ENCODE measurements around the gene AGFG2.

AGFG2 gene

DNA sequence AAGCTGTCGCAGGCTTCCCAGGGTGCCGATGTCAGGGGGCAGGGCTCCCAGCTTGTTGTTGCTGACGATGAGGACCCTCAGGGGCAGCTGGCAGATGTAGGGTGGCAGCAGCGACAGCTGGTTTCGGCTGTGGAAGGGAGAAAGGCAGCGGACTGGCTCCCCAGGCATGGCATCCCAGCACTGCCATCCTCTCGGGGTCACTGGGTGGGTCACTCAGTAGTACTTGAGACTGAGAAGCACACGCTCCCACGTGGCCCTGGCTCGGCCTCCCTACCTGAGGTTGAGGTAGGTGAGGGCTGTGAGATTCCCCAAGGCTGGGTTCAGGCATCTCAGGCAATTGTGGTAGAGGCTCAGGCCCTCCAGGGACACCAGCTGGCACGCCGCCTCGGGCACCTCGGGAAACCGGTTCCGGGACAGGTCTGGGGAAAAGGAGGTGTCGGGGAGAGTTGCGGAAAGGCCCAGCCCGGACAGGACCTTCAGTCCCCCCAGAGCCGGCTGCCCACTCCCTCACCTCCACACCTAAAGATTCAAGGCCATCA lies 43.1 kb downstream of the AGFG2 start:
- H3K4me3 ChIP-seq (ENCODE audit: low read depth, low read length), result no peak overlapping the region
- CTCF ChIA-PET, result interaction anchor here (1.0 to 13.2 kb wide), 5 partner anchors 11 to 113 kb away, joined by 3 to 138 read pairs (median 6); no protein-coding TSS in a partner anchor
- TF ChIP-seq, protein P1, sequence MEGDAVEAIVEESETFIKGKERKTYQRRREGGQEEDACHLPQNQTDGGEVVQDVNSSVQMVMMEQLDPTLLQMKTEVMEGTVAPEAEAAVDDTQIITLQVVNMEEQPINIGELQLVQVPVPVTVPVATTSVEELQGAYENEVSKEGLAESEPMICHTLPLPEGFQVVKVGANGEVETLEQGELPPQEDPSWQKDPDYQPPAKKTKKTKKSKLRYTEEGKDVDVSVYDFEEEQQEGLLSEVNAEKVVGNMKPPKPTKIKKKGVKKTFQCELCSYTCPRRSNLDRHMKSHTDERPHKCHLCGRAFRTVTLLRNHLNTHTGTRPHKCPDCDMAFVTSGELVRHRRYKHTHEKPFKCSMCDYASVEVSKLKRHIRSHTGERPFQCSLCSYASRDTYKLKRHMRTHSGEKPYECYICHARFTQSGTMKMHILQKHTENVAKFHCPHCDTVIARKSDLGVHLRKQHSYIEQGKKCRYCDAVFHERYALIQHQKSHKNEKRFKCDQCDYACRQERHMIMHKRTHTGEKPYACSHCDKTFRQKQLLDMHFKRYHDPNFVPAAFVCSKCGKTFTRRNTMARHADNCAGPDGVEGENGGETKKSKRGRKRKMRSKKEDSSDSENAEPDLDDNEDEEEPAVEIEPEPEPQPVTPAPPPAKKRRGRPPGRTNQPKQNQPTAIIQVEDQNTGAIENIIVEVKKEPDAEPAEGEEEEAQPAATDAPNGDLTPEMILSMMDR (IDR thresholded peaks at IDR 0.05; ENCODE audit: insufficient read depth, low read length, missing control alignments), result no peak
- POLR2A ChIA-PET, result no interaction called here
- DNase-seq (ENCODE audit: low read depth, low spot score), result no peak

DNA sequence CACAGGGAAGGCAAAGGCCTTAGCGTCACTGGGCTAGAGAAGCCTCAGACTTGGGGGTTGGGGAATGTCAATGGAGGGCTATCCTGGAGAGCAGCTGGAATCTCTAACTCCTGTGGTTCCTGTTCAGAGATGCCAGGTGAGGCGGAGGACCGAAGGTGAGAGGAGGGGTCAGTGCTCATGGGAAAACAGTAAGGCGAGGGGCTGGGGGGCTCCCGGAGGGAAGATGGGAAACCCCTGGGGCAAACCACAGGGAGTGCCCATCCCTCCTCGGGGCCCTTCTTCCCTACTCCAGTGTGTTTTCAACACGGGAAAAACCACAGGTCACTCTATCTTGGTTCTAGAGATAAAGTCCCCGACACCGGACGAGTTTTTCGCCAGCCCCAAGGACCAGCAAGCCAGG lies 43.6 kb downstream of the AGFG2 start:
- no peak overlapping the region for H3K4me3 ChIP-seq (ENCODE audit: low read depth, low read length)
- TF ChIP-seq, protein P1 (IDR thresholded peaks at IDR 0.05; ENCODE audit: insufficient read depth, low read length, missing control alignments), result no peak
- ChIA-PET POLR2A (no interaction called here), CTCF (interaction anchor here (1.1 to 13.2 kb wide), 3 partner anchors 20 to 114 kb away, joined by 3 to 138 read pairs (median 7); no protein-coding TSS in a partner anchor)
- no peak for DNase-seq (ENCODE audit: low read depth, low spot score)

DNA sequence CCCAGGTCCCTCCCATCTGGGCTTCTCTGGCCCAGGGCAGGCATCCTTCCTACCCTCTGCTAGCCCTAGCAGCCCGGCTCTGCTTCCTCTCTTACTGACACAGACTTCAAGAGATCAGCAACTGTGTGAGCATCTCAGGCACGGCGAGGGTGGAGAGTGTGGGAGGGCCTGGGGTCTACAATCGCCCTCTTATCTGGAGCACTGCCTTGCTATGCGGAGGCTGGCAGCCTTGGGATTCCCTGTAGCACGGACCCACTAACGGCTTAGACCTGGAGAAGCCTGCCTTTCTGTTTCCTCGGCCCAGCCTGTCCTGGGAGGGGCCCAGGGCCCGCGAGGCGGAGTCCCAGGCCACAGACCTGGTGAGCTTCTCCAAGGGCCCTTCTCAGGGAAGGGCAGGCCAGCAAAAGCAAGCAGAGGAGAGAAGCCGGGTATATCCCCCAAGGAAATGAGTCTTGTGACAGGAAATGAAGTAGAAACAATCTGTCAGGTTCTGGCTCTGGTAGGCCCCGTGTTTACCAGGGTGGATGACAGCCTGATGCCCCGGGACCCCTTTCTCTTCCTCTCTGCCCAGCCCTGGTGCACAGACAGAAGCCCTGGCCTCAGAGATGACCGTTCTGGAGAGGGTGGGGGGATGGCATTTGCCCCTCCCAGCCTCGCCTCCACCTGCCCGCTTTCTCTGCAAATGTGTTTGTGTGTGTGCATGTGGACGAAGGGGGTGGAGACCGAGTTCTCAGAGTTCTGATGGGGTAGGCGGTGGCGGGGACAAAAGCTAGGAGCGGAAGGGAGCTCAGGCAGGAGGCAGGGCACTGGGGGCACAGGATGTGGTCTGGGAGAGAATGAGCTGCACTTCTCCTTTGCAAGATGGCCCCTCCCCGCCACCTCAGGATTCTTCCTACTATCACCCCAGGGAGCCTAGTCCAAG lies 44.4 kb downstream of the AGFG2 start:
- ChIA-PET POLR2A (interaction anchor here (3.2 to 3.8 kb wide), 2 partner anchors 19 to 122 kb away, joined by 8 to 48 read pairs; partner anchors contain the start of genes PCOLCE and POP7), CTCF (interaction anchor here (1.1 to 13.2 kb wide), 7 partner anchors 11 to 114 kb away, joined by 3 to 138 read pairs (median 8); partner anchors contain the start of gene PCOLCE)
- TF ChIP-seq, protein P1 (IDR thresholded peaks at IDR 0.05; ENCODE audit: insufficient read depth, low read length, missing control alignments), result no peak
- no peak for DNase-seq (ENCODE audit: low read depth, low spot score)
- peak overlapping the region; percentile 38 for H3K4me3 ChIP-seq (ENCODE audit: low read depth, low read length)

DNA sequence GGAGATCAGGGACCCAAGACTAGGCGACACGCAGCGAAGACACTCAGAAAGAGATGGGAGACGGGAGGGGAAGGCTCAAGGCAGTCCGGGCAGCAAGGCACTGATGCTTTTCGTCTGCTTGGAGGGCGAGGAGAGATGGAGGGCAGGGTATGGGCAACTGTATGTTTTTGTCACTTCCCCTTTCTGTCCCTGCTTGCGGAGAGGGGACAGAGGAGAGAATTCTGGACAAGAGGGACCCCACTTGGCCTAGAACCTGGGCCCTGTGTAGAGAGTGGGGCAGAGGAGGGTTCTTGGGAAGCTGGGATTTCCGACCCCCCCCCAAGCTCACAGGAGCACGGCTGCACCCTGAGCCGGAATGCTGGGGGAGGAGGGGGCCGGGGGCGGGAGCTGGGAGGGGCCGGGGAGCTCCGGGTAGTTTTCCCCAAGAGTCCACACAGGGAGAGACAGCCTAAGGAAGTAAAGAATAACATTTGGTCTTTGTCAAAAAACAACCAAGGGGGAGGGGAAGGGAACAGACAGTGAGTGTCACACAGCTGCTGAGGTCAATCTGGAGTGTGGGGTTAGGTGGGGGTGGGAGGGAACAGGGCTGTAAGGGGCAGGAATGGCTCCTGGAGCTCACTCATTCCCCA lies 45.2 kb downstream of the AGFG2 start:
- TF ChIP-seq, protein P1 (IDR thresholded peaks at IDR 0.05; ENCODE audit: insufficient read depth, low read length, missing control alignments), result no peak
- POLR2A ChIA-PET, result interaction anchor here (0.9 to 3.8 kb wide), 7 partner anchors 8 to 155 kb away, joined by 3 to 48 read pairs (median 6); partner anchors contain the start of genes MEPCE, PCOLCE, POP7 and ZCWPW1
- no peak for DNase-seq (ENCODE audit: low read depth, low spot score)

DNA sequence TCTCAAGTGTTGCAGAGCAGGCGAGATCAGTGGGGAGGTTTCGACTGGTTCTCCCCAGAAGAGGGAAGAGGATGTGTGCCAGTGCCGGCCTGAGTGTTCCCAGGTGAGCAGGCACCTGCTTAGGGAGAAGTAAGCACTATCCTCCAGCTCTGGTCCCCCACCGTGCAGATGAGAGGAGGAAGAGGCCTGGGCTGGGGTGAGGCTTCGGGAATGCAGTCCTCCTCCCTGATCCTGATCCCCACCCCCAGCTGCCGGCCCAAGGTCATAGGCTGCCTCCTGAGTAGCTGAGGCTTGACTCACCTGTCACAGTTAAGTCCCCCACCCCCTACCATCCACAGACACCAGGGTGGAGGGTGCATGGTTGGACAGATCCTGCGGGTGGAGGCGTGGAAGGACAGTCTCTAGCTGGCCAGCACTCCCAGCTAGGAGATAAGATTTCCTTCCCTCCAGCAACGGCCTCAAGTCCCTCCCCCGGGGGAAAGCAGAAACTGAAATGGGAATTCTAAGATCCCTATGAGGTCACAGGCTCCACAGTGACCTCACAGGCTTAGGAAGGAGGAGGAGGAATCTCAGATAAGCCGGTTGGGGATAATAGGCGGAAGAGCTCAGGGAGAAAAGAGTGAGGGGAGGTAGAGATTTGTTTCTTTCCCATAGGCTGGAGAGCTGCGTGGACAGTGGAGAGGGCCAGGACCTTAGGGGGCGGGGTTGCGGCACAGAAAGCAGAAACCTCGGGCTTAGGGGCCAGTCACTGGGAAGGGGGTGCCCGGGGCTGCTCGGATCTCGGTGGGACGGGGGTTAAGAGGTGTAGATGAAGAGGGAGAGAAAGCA lies 45.9 kb downstream of the AGFG2 start:
- TF ChIP-seq, protein P1 (IDR thresholded peaks at IDR 0.05; ENCODE audit: insufficient read depth, low read length, missing control alignments), result no peak
- POLR2A ChIA-PET, result interaction anchor here (0.6 to 3.8 kb wide), 12 partner anchors 9 to 301 kb away, joined by 3 to 48 read pairs (median 6); partner anchors contain the start of genes GIGYF1, MEPCE, PCOLCE and POP7
- DNase-seq (ENCODE audit: low read depth, low spot score), result no peak
- H3K4me3 ChIP-seq (ENCODE audit: low read depth, low read length), result peak overlapping the region; percentile 84
- CTCF ChIA-PET, result interaction anchor here (0.8 to 13.2 kb wide), 13 partner anchors 11 to 268 kb away, joined by 3 to 138 read pairs (median 11); partner anchors contain the start of genes PCOLCE, POP7 and SLC12A9

More for the DNA sequence above, 45.2 kb downstream of the AGFG2 start:
- CTCF ChIA-PET, result interaction anchor here (0.9 to 13.2 kb wide), 7 partner anchors 11 to 268 kb away, joined by 3 to 138 read pairs (median 11); partner anchors contain the start of genes PCOLCE and SLC12A9
- H3K4me3 ChIP-seq (ENCODE audit: low read depth, low read length), result peak overlapping the region; percentile 84
